NB4 (cell line): Measurements from ENCODE around the gene DSCAM.

Experiments
- DNase-seq: peaks from one replicate; pipeline ENCODE4 v3.0.0; 2010; ENCODE audit warnings: low read depth
- H3K4me3 ChIP-seq: one replicate; pipeline ENCODE4 v1.5.1; 2011; ENCODE audit warnings: mild to moderate bottlenecking, low read depth, low read length, moderate library complexity
- MAX ChIP-seq: IDR thresholded peaks from 2 replicates; pipeline ENCODE4 v1.6.1; 2011; ENCODE audit warnings: low read depth, low read length
- MYC ChIP-seq: IDR thresholded peaks from 2 replicates; pipeline ENCODE4 v1.6.1; 2011; ENCODE audit warnings: low read depth, low read length
- POLR2A ChIP-seq: IDR thresholded peaks from 2 replicates; pipeline ENCODE4 v1.6.1; 2011; ENCODE audit warnings: mild to moderate bottlenecking; ENCODE audit not compliant: insufficient read length; ENCODE audit errors: extremely low read depth
- TF ChIP-seq, protein P1 (sequence below): IDR thresholded peaks from one replicate; pipeline ENCODE4 v1.5.1; 2012; ENCODE audit warnings: low read depth, low read length

DSCAM gene

GRCh38 chr21:40736145-40736544 is 110.8 kb downstream of the DSCAM start:
- TF ChIP-seq MYC, result no peak
- TF ChIP-seq, protein P1, sequence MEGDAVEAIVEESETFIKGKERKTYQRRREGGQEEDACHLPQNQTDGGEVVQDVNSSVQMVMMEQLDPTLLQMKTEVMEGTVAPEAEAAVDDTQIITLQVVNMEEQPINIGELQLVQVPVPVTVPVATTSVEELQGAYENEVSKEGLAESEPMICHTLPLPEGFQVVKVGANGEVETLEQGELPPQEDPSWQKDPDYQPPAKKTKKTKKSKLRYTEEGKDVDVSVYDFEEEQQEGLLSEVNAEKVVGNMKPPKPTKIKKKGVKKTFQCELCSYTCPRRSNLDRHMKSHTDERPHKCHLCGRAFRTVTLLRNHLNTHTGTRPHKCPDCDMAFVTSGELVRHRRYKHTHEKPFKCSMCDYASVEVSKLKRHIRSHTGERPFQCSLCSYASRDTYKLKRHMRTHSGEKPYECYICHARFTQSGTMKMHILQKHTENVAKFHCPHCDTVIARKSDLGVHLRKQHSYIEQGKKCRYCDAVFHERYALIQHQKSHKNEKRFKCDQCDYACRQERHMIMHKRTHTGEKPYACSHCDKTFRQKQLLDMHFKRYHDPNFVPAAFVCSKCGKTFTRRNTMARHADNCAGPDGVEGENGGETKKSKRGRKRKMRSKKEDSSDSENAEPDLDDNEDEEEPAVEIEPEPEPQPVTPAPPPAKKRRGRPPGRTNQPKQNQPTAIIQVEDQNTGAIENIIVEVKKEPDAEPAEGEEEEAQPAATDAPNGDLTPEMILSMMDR, result no peak
- no peak for TF ChIP-seq MAX
- no peak for TF ChIP-seq POLR2A
- H3K4me3 ChIP-seq, result no peak overlapping the region
- DNase-seq, result no peak

DNA sequence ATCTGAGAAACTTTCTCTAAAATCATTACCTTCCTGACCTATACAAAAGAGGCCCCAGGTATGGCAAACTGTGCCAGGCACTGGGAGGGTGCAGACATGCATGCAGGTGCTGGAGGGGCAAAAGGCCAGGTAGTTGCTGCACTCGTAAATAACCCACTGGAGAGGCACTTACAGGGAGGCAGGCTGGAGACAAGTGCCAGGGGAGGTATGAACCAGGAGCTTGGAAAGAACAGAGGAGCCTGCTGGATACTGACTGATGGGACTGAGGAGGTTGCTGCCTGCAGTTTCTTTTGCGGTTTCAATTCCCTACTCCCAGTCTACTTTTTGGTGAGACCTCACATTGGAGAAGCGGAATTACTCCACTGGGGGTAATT is 113.9 kb downstream of the DSCAM start:
- TF ChIP-seq, protein P1, result no peak
- TF ChIP-seq MAX (no peak), MYC (no peak), POLR2A (no peak)
- no peak for DNase-seq
- H3K4me3 ChIP-seq, result no peak overlapping the region

GRCh38 chr21:40732253-40733023 is 114.5 kb downstream of the DSCAM start:
- TF ChIP-seq MYC, result no peak
- TF ChIP-seq MAX, result no peak
- TF ChIP-seq POLR2A, result no peak
- TF ChIP-seq, protein P1, result no peak
- DNase-seq, result no peak
- H3K4me3 ChIP-seq, result no peak overlapping the region

- DNase-seq, result no peak
- no peak overlapping the region for H3K4me3 ChIP-seq
- TF ChIP-seq, protein P1, result no peak
- TF ChIP-seq MAX (no peak), MYC (no peak), POLR2A (no peak)
Measured at GRCh38 chr21:40731206-40731605, 115.8 kb downstream of the DSCAM start.

DNA sequence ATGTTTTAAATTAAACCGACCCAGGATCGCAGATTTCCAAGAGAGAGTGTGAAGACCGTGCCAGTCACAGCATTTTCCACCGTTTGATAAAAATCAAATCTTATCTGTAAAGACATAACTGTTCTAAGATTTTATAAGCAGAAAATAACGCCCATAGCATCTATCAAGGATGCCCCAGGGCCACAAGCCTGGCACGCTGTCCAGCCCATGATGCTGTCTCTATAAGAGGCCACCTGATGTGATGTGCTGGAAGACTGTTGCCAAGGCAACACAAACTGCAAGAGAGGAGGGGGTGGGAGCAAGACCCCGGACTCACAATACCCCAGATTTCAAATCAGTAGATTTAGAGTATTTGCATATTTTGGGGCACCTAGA is 116.5 kb downstream of the DSCAM start:
- no peak for TF ChIP-seq MAX
- TF ChIP-seq MYC, result no peak
- TF ChIP-seq, protein P1, result no peak
- no peak for TF ChIP-seq POLR2A
- DNase-seq, result no peak
- no peak overlapping the region for H3K4me3 ChIP-seq
